Naive thymus-derived CD8-positive, alpha-beta T cell (primary cell): ENCODE results near the gene SCN5A. TPM values are rescaled to one million over a fixed set of nuclear protein-coding genes. Genes with fewer than 3 reads are reported as not detected.
A peak's percentile ranks its signal among the peaks of the same experiment; 100 is the strongest.

Experiments
- ATAC-seq, 2 donors: fragments of 150-1000 bp; cut with Tn5 transposase in 1 of 2; sonication (Bioruptor Pico), chemical (Tn5 transposase) in 1 of 2; 1 replicate in 1 of 2; 2 replicates in 1 of 2; pipeline ENCODE4 v1.10.0; 2021; ENCODE audit warnings: mild to moderate bottlenecking in 2 of 2, moderate library complexity in 2 of 2
- POLR2A ChIA-PET: fragments of 350-600 bp; sonication (Branson Sonifier 250); formaldehyde crosslinking; loops from one replicate; lab custom pipeline; 2021; ENCODE audit warnings: antibody characterized with exemption; lab: Charles Lee
- DNase-seq, 10 donors: peaks; one replicate each; pipeline versions ENCODE4 v3.0.0 to v3.0.0-alpha.2; 2020 to 2022
- H3K27ac Mint-ChIP-seq, 10 donors: one replicate each; pipeline ENCODE4 v1.8.0; 2020 to 2022; ENCODE audit warnings: mild to moderate bottlenecking in 10 of 10, mixed read lengths in 10 of 10, moderate library complexity in 4 of 10, inconsistent platforms in 1 of 10
- H3K27me3 Mint-ChIP-seq, 5 donors: one replicate each; pipeline ENCODE4 v1.8.0; 2021 to 2022; ENCODE audit warnings: mixed read lengths in 5 of 5
- H3K36me3 Mint-ChIP-seq, 3 donors: one replicate each; pipeline ENCODE4 v1.8.0; 2020 to 2022; ENCODE audit warnings: mixed read lengths in 3 of 3, mild to moderate bottlenecking in 2 of 3, inconsistent platforms in 1 of 3
- H3K4me1 Mint-ChIP-seq, 4 donors: one replicate each; pipeline ENCODE4 v1.8.0; 2021 to 2022; ENCODE audit warnings: mixed read lengths in 4 of 4
- H3K4me3 Mint-ChIP-seq, 10 donors: one replicate each; pipeline ENCODE4 v1.8.0; 2020 to 2022; ENCODE audit warnings: mild to moderate bottlenecking in 10 of 10, mixed read lengths in 10 of 10, moderate library complexity in 6 of 10, inconsistent platforms in 1 of 10
- H3K9me3 Mint-ChIP-seq, 9 donors: one replicate each; pipeline ENCODE4 v1.8.0; 2020 to 2022; ENCODE audit warnings: mixed read lengths in 9 of 9, mild to moderate bottlenecking in 3 of 9, inconsistent platforms in 1 of 9, moderate library complexity in 1 of 9
- polyA plus RNA-seq, 3 donors: library from polyadenylated mRNA; unstranded; fragments of 300-500 nt; fragmentation: Illumina TruSeq; gene quantifications; one replicate each; pipeline ENCODE4 v1.2.3, GENCODE V29; 2021
- total RNA-seq, 8 experiments: library from RNA in 2 of 8; stranded (reverse) in 2 of 8; gene quantifications; one replicate each; pipeline ENCODE4 v1.2.3 and lab custom pipeline; 2021 to 2026

The SCN5A gene
- total and polyA plus RNA-seq, 5 experiments from 2014 or later, result 0.25 to 0.55 TPM; not detected in 3

GRCh38 chr3:38616111-38616510 is 33.4 kb downstream of the SCN5A start:
- no peak overlapping the region for H3K4me3 Mint-ChIP-seq
- H3K36me3 Mint-ChIP-seq, result no peaks in the 10 kb centered on the region
- POLR2A ChIA-PET, result no interaction called here
- ATAC-seq (no peak), DNase-seq (no peak)
- no peaks in the 10 kb centered on the region for H3K9me3 Mint-ChIP-seq
- peaks cover 0 to 7% (median 2%) of the 10 kb centered on the region in 5 donors for H3K27me3 Mint-ChIP-seq
- no peaks in the 10 kb centered on the region for H3K4me1 Mint-ChIP-seq
- no peak overlapping the region for H3K27ac Mint-ChIP-seq

- POLR2A ChIA-PET, result no interaction called here
- no peak for ATAC-seq
- H3K9me3 Mint-ChIP-seq, result no peaks in the 10 kb centered on the region
- H3K36me3 Mint-ChIP-seq, result no peaks in the 10 kb centered on the region
- H3K27me3 Mint-ChIP-seq, result peaks cover 0 to 7% (median 2%) of the 10 kb centered on the region in 5 donors
- H3K4me1 Mint-ChIP-seq, result no peaks in the 10 kb centered on the region
- DNase-seq, result peak in 1 of 10 donors; percentile 61
- no peak overlapping the region for H3K27ac Mint-ChIP-seq
- no peak overlapping the region for H3K4me3 Mint-ChIP-seq
These were observed 34.7 kb downstream of the SCN5A start for GRCh38 chr3:38614651-38615352.

- Mint-ChIP-seq H3K4me3 (no peak overlapping the region), H3K4me1 (no peaks in the 10 kb centered on the region), H3K36me3 (no peaks in the 10 kb centered on the region), H3K9me3 (no peaks in the 10 kb centered on the region), H3K27ac (no peak overlapping the region), H3K27me3 (peaks cover 0 to 4% (median 2%) of the 10 kb centered on the region in 5 donors)
- DNase-seq, result peak in 1 of 10 donors; percentile 36
- ATAC-seq, result no peak
- POLR2A ChIA-PET, result no interaction called here
These were observed 35.4 kb downstream of the SCN5A start for GRCh38 chr3:38614091-38614490.

GRCh38 chr3:38613426-38613825 is 36.1 kb downstream of the SCN5A start:
- H3K9me3 Mint-ChIP-seq, result no peaks in the 10 kb centered on the region
- no peaks in the 10 kb centered on the region for H3K4me1 Mint-ChIP-seq
- no peak overlapping the region for H3K27ac Mint-ChIP-seq
- DNase-seq (no peak), ATAC-seq (no peak)
- POLR2A ChIA-PET, result no interaction called here
- no peaks in the 10 kb centered on the region for H3K36me3 Mint-ChIP-seq
- peaks cover 0 to 3% (median 0%) of the 10 kb centered on the region in 5 donors for H3K27me3 Mint-ChIP-seq
- no peak overlapping the region for H3K4me3 Mint-ChIP-seq

- Mint-ChIP-seq H3K9me3 (no peaks in the 10 kb centered on the region), H3K4me3 (no peak overlapping the region), H3K4me1 (no peaks in the 10 kb centered on the region), H3K27me3 (no peaks in the 10 kb centered on the region), H3K27ac (no peak overlapping the region), H3K36me3 (no peaks in the 10 kb centered on the region)
- ATAC-seq (no peak), DNase-seq (no peak)
- POLR2A ChIA-PET, result no interaction called here
These were observed 37.6 kb downstream of the SCN5A start for GRCh38 chr3:38611866-38612265.

- no peaks in the 10 kb centered on the region for H3K9me3 Mint-ChIP-seq
- no peaks in the 10 kb centered on the region for H3K27me3 Mint-ChIP-seq
- DNase-seq, result peak in 1 of 10 donors; percentile 15
- H3K4me3 Mint-ChIP-seq, result no peak overlapping the region
- POLR2A ChIA-PET, result no interaction called here
- no peak for ATAC-seq
- H3K4me1 Mint-ChIP-seq, result no peaks in the 10 kb centered on the region
- no peak overlapping the region for H3K27ac Mint-ChIP-seq
- H3K36me3 Mint-ChIP-seq, result no peaks in the 10 kb centered on the region
These were observed 38.6 kb downstream of the SCN5A start for GRCh38 chr3:38610934-38611333.

- no peaks in the 10 kb centered on the region for H3K36me3 Mint-ChIP-seq
- POLR2A ChIA-PET, result no interaction called here
- no peak overlapping the region for H3K27ac Mint-ChIP-seq
- no peaks in the 10 kb centered on the region for H3K27me3 Mint-ChIP-seq
- no peaks in the 10 kb centered on the region for H3K4me1 Mint-ChIP-seq
- no peak overlapping the region for H3K4me3 Mint-ChIP-seq
- peak in 1 of 10 donors; percentile 56 for DNase-seq
- H3K9me3 Mint-ChIP-seq, result no peaks in the 10 kb centered on the region
- ATAC-seq, result no peak
These were observed 39.1 kb downstream of the SCN5A start for GRCh38 chr3:38610436-38610835.

GRCh38 chr3:38609386-38610111 is 39.9 kb downstream of the SCN5A start:
- POLR2A ChIA-PET, result no interaction called here
- no peak for ATAC-seq
- peak in 1 of 10 donors; percentile 59 for DNase-seq
- no peaks in the 10 kb centered on the region for H3K9me3 Mint-ChIP-seq
- no peak overlapping the region for H3K4me3 Mint-ChIP-seq
- H3K27me3 Mint-ChIP-seq, result no peaks in the 10 kb centered on the region
- H3K36me3 Mint-ChIP-seq, result no peaks in the 10 kb centered on the region
- no peak overlapping the region for H3K27ac Mint-ChIP-seq
- no peaks in the 10 kb centered on the region for H3K4me1 Mint-ChIP-seq

GRCh38 chr3:38608961-38609360 is 40.5 kb downstream of the SCN5A start:
- Mint-ChIP-seq H3K9me3 (no peaks in the 10 kb centered on the region), H3K36me3 (no peaks in the 10 kb centered on the region), H3K27ac (no peak overlapping the region), H3K27me3 (no peaks in the 10 kb centered on the region), H3K4me1 (no peaks in the 10 kb centered on the region), H3K4me3 (no peak overlapping the region)
- peak in 1 of 10 donors; percentile 44 for DNase-seq
- no peak for ATAC-seq
- POLR2A ChIA-PET, result no interaction called here

GRCh38 chr3:38608086-38608775 is 41.3 kb downstream of the SCN5A start:
- POLR2A ChIA-PET, result no interaction called here
- Mint-ChIP-seq H3K27ac (no peak overlapping the region), H3K4me1 (no peaks in the 10 kb centered on the region), H3K4me3 (no peak overlapping the region), H3K36me3 (no peaks in the 10 kb centered on the region), H3K27me3 (no peaks in the 10 kb centered on the region), H3K9me3 (no peaks in the 10 kb centered on the region)
- DNase-seq, result peak in 1 of 10 donors; percentile 57
- ATAC-seq, result no peak

- H3K36me3 Mint-ChIP-seq, result no peaks in the 10 kb centered on the region
- no peaks in the 10 kb centered on the region for H3K27me3 Mint-ChIP-seq
- H3K4me1 Mint-ChIP-seq, result no peaks in the 10 kb centered on the region
- no peak for ATAC-seq
- H3K9me3 Mint-ChIP-seq, result no peaks in the 10 kb centered on the region
- no peak overlapping the region for H3K27ac Mint-ChIP-seq
- DNase-seq, result peak in 1 of 10 donors; percentile 28
- H3K4me3 Mint-ChIP-seq, result no peak overlapping the region
- POLR2A ChIA-PET, result no interaction called here
These were observed 42.9 kb downstream of the SCN5A start for GRCh38 chr3:38606561-38606960.

GRCh38 chr3:38605981-38606380 is 43.5 kb downstream of the SCN5A start:
- ATAC-seq (no peak), DNase-seq (peak in 1 of 10 donors; percentile 46)
- Mint-ChIP-seq H3K9me3 (peaks cover 0 to 3% (median 0%) of the 10 kb centered on the region in 9 donors), H3K27ac (no peak overlapping the region), H3K36me3 (no peaks in the 10 kb centered on the region), H3K4me3 (no peak overlapping the region), H3K27me3 (no peaks in the 10 kb centered on the region), H3K4me1 (no peaks in the 10 kb centered on the region)
- POLR2A ChIA-PET, result no interaction called here

GRCh38 chr3:38604246-38604645 is 45.2 kb downstream of the SCN5A start:
- ATAC-seq (no peak), DNase-seq (peak in 1 of 10 donors; percentile 56)
- H3K36me3 Mint-ChIP-seq, result no peaks in the 10 kb centered on the region
- peaks cover 0 to 4% (median 0%) of the 10 kb centered on the region in 9 donors for H3K9me3 Mint-ChIP-seq
- H3K27me3 Mint-ChIP-seq, result no peaks in the 10 kb centered on the region
- no peak overlapping the region for H3K4me3 Mint-ChIP-seq
- H3K4me1 Mint-ChIP-seq, result no peaks in the 10 kb centered on the region
- POLR2A ChIA-PET, result no interaction called here
- H3K27ac Mint-ChIP-seq, result no peak overlapping the region
